ENCODE results near the gene ACTR6.
"Not testable (repeated sequence)": the region's sequence is repeated elsewhere in the genome, so short reads cannot be mapped to it uniquely, and the experiment has no call there.

The ACTR6 gene

GRCh38 chr12:100219328-100220109, 18.9 kb downstream of the ACTR6 start:
- no peak for DNase-seq (ENCODE audit: extremely low read depth in 1 of 2, low read depth in 1 of 2)

GRCh38 chr12:100221523-100221922, 20.9 kb downstream of the ACTR6 start:
- DNase-seq (ENCODE audit: extremely low read depth in 1 of 2, low read depth in 1 of 2) = no peak

- DNase-seq (ENCODE audit: extremely low read depth in 1 of 2, low read depth in 1 of 2) = not testable (repeated sequence)
Observed at GRCh38 chr12:100222173-100222572, 21.6 kb downstream of the ACTR6 start.

GRCh38 chr12:100225491-100225890, 24.9 kb downstream of the ACTR6 start:
- DNase-seq (ENCODE audit: extremely low read depth in 1 of 2, low read depth in 1 of 2) = no peak

- no peak for DNase-seq (ENCODE audit: extremely low read depth in 1 of 2, low read depth in 1 of 2)
Observed at GRCh38 chr12:100229036-100229635, 28.5 kb downstream of the ACTR6 start.

GRCh38 chr12:100229876-100230275, 29.3 kb downstream of the ACTR6 start:
- DNase-seq (ENCODE audit: extremely low read depth in 1 of 2, low read depth in 1 of 2) = no peak

GRCh38 chr12:100231873-100232272, 31.3 kb downstream of the ACTR6 start:
- DNase-seq (ENCODE audit: extremely low read depth in 1 of 2, low read depth in 1 of 2) = not testable (repeated sequence)

GRCh38 chr12:100234166-100234565, 33.6 kb downstream of the ACTR6 start:
- no peak for DNase-seq (ENCODE audit: extremely low read depth in 1 of 2, low read depth in 1 of 2)

- DNase-seq (ENCODE audit: extremely low read depth in 1 of 2, low read depth in 1 of 2) = no peak
Observed at GRCh38 chr12:100234591-100235304, 34.1 kb downstream of the ACTR6 start.

- DNase-seq (ENCODE audit: extremely low read depth in 1 of 2, low read depth in 1 of 2) = no peak
Observed at GRCh38 chr12:100238801-100239200, 38.2 kb downstream of the ACTR6 start.

GRCh38 chr12:100239589-100239988, 39.0 kb downstream of the ACTR6 start:
- DNase-seq (ENCODE audit: extremely low read depth in 1 of 2, low read depth in 1 of 2) = no peak

- DNase-seq (ENCODE audit: extremely low read depth in 1 of 2, low read depth in 1 of 2) = no peak
Observed at GRCh38 chr12:100243137-100243536, 42.5 kb downstream of the ACTR6 start.

GRCh38 chr12:100247765-100248164, 47.1 kb downstream of the ACTR6 start:
- no peak for DNase-seq (ENCODE audit: extremely low read depth in 1 of 2, low read depth in 1 of 2)

GRCh38 chr12:100248886-100249285, 48.3 kb downstream of the ACTR6 start:
- no peak for DNase-seq (ENCODE audit: extremely low read depth in 1 of 2, low read depth in 1 of 2)

GRCh38 chr12:100249941-100250340, 49.3 kb downstream of the ACTR6 start:
- DNase-seq (ENCODE audit: extremely low read depth in 1 of 2, low read depth in 1 of 2) = no peak

- no peak for DNase-seq (ENCODE audit: extremely low read depth in 1 of 2, low read depth in 1 of 2)
Observed at GRCh38 chr12:100251917-100252316, 51.3 kb downstream of the ACTR6 start.

GRCh38 chr12:100253437-100253836, 52.8 kb downstream of the ACTR6 start:
- DNase-seq (ENCODE audit: extremely low read depth in 1 of 2, low read depth in 1 of 2) = no peak

- DNase-seq (ENCODE audit: extremely low read depth in 1 of 2, low read depth in 1 of 2) = no peak
Observed at GRCh38 chr12:100254876-100255275, 54.3 kb downstream of the ACTR6 start.

- DNase-seq (ENCODE audit: extremely low read depth in 1 of 2, low read depth in 1 of 2) = no peak
Observed at GRCh38 chr12:100258127-100258526, 57.5 kb downstream of the ACTR6 start.

GRCh38 chr12:100263131-100263530, 62.5 kb downstream of the ACTR6 start:
- no peak for DNase-seq (ENCODE audit: extremely low read depth in 1 of 2, low read depth in 1 of 2)

- DNase-seq (ENCODE audit: extremely low read depth in 1 of 2, low read depth in 1 of 2) = not testable (repeated sequence)
Observed at GRCh38 chr12:100265107-100265506, 64.5 kb downstream of the ACTR6 start.

All from stimulated activated CD8-positive, alpha-beta memory T cell treated with anti-CD3 and anti-CD28 coated beads, Interleukin-7, amount 100 ng/mL, for 48 hours (primary cell).